ENCODE measurements around the gene MAPK11. TPM values are rescaled to one million over a fixed set of nuclear protein-coding genes. Genes with fewer than 3 reads are reported as not detected.

The MAPK11 gene
- total RNA-seq, 1 donor from 2014 or later, result 3.4 TPM

- TF ChIP-seq CTCF (IDR thresholded peaks at IDR 0.05; ENCODE audit: insufficient read depth, low read length, severe bottlenecking), result no peak
- Histone ChIP-seq H3K4me3 (ENCODE audit: low read depth, low read length) (no peak overlapping the region), H3K27me3 (ENCODE audit: control insufficient read depth, insufficient read depth, low read length) (no peaks in the 10 kb centered on the region), H3K36me3 (ENCODE audit: control insufficient read depth, insufficient read depth, low read length) (peaks cover 34% of the 10 kb centered on the region)
- DNase-seq (ENCODE audit: low read depth) (no peak), FAIRE-seq (no peak)
Measured at GRCh38 chr22:50218153-50218995, 51.8 kb downstream of the MAPK11 start.

- Histone ChIP-seq H3K27me3 (ENCODE audit: control insufficient read depth, insufficient read depth, low read length) (no peaks in the 10 kb centered on the region), H3K36me3 (ENCODE audit: control insufficient read depth, insufficient read depth, low read length) (peaks cover 34% of the 10 kb centered on the region), H3K4me3 (ENCODE audit: low read depth, low read length) (no peak overlapping the region)
- no peak for FAIRE-seq
- TF ChIP-seq CTCF (IDR thresholded peaks at IDR 0.05; ENCODE audit: insufficient read depth, low read length, severe bottlenecking), result no peak
- DNase-seq (ENCODE audit: low read depth), result no peak
Measured at GRCh38 chr22:50217543-50218152, 52.5 kb downstream of the MAPK11 start.

GRCh38 chr22:50216684-50217520 lies 53.3 kb downstream of the MAPK11 start:
- no peak for TF ChIP-seq CTCF (IDR thresholded peaks at IDR 0.05; ENCODE audit: insufficient read depth, low read length, severe bottlenecking)
- DNase-seq (ENCODE audit: low read depth) (no peak), FAIRE-seq (no peak)
- Histone ChIP-seq H3K4me3 (ENCODE audit: low read depth, low read length) (no peak overlapping the region), H3K27me3 (ENCODE audit: control insufficient read depth, insufficient read depth, low read length) (no peaks in the 10 kb centered on the region), H3K36me3 (ENCODE audit: control insufficient read depth, insufficient read depth, low read length) (peaks cover 35% of the 10 kb centered on the region)

GRCh38 chr22:50216055-50216683 lies 54.0 kb downstream of the MAPK11 start:
- DNase-seq (ENCODE audit: low read depth) (no peak), FAIRE-seq (no peak)
- Histone ChIP-seq H3K27me3 (ENCODE audit: control insufficient read depth, insufficient read depth, low read length) (no peaks in the 10 kb centered on the region), H3K36me3 (ENCODE audit: control insufficient read depth, insufficient read depth, low read length) (peaks cover 31% of the 10 kb centered on the region), H3K4me3 (ENCODE audit: low read depth, low read length) (no peak overlapping the region)
- TF ChIP-seq CTCF (IDR thresholded peaks at IDR 0.05; ENCODE audit: insufficient read depth, low read length, severe bottlenecking), result no peak

- peaks cover 33% of the 10 kb centered on the region for H3K36me3 ChIP-seq (ENCODE audit: control insufficient read depth, insufficient read depth, low read length)
- no peaks in the 10 kb centered on the region for H3K27me3 ChIP-seq (ENCODE audit: control insufficient read depth, insufficient read depth, low read length)
- no peak overlapping the region for H3K4me3 ChIP-seq (ENCODE audit: low read depth, low read length)
- FAIRE-seq, result no peak
- no peak for DNase-seq (ENCODE audit: low read depth)
- no peak for TF ChIP-seq CTCF (IDR thresholded peaks at IDR 0.05; ENCODE audit: insufficient read depth, low read length, severe bottlenecking)
Measured at GRCh38 chr22:50215297-50216054, 54.7 kb downstream of the MAPK11 start.

Measured in bronchial epithelial cell (primary cell).